Tibial nerve (tissue), 4 donors: ENCODE results near the gene GBA2. TPM values are rescaled to one million over a fixed set of nuclear protein-coding genes. Genes with fewer than 3 reads are reported as not detected.

Source experiments
- DNase-seq, 2 donors: peaks; one replicate each; pipeline ENCODE4 v3.0.0-alpha.2; 2019; ENCODE audit warnings: low spot score in 2 of 2
- H3K27ac ChIP-seq, 4 donors: fragments of 200-600 bp; sonication (generic) in 3 of 4; one replicate each; pipeline ENCODE4 v1.5.1; 2017 to 2019; ENCODE audit warnings: mild to moderate bottlenecking in 1 of 4
- H3K27me3 ChIP-seq, 2 donors: fragments of 200-600 bp; sonication (generic) in 1 of 2; one replicate each; pipeline versions ENCODE4 v1.5.1 to v1.6.0; 2017 to 2019
- H3K36me3 ChIP-seq, 3 donors: fragments of 200-600 bp; sonication (generic); one replicate each; pipeline ENCODE4 v1.5.1; 2018 to 2019
- H3K4me1 ChIP-seq, 4 donors: fragments of 200-600 bp; sonication (generic) in 3 of 4; one replicate each; pipeline ENCODE4 v1.5.1; 2017 to 2019
- H3K4me3 ChIP-seq, 4 donors: fragments of 200-600 bp; sonication (generic) in 3 of 4; one replicate each; pipeline ENCODE4 v1.5.1; 2017 to 2019; ENCODE audit warnings: mild to moderate bottlenecking in 1 of 4, moderate library complexity in 1 of 4
- H3K9me3 ChIP-seq, 4 donors: fragments of 200-600 bp; sonication (generic) in 3 of 4; one replicate each; pipeline ENCODE4 v1.5.1; 2017 to 2019
- CTCF ChIP-seq, 5 experiments: fragments of 200-600 bp in 3 of 5; fragments of 450-650 bp in 2 of 5; sonication (generic) in 3 of 5; IDR thresholded peaks; one replicate each; pipeline ENCODE4 v1.5.1; 2016 to 2019; ENCODE audit warnings: antibody characterized with exemption in 5 of 5, mild to moderate bottlenecking in 3 of 5, moderate library complexity in 2 of 5
- EP300 ChIP-seq, 2 donors: sonication (generic); formaldehyde crosslinking; IDR thresholded peaks; one replicate each; pipeline ENCODE4 v1.6.1; 2017; ENCODE audit warnings: antibody characterized with exemption in 2 of 2, mild to moderate bottlenecking in 1 of 2
- POLR2A ChIP-seq, 2 donors: fragments of 450-650 bp; IDR thresholded peaks; one replicate each; pipeline ENCODE4 v1.6.1; 2017; ENCODE audit warnings: antibody characterized with exemption in 2 of 2, mild to moderate bottlenecking in 2 of 2, moderate library complexity in 2 of 2
- WGBS, 2 donors: methylation state at CpG; one replicate each; pipeline ENCODE4 v1.1.5; 2018; 5-methylcytosine and 5-hydroxymethylcytosine counted together
- total RNA-seq, 4 donors: library from RNA; depleted of rRNA; stranded (reverse); fragments of >200 nt; gene quantifications; one replicate each; pipeline ENCODE4 v1.1.0, GENCODE V29; 2016

GBA2 gene
- total RNA-seq, 4 donors from 2014 or later, result 63.8 to 92.1 (median 66.1) TPM

- WGBS, 2 donors, result 75 to 77% methylated on average over 4 of the region's 4 CpGs
- Histone ChIP-seq H3K4me3 (no peak overlapping the region), H3K27ac (no peak overlapping the region), H3K27me3 (no peaks in the 10 kb centered on the region), H3K36me3 (peaks cover 0 to 92% (median 17%) of the 10 kb centered on the region in 3 donors), H3K9me3 (no peaks in the 10 kb centered on the region), H3K4me1 (peaks cover 0 to 17% (median 11%) of the 10 kb centered on the region in 4 donors)
- DNase-seq, result no peak
- TF ChIP-seq CTCF (IDR thresholded peaks at IDR 0.05), result no peak
- TF ChIP-seq EP300 (IDR thresholded peaks at IDR 0.05), result no peak
- TF ChIP-seq POLR2A (IDR thresholded peaks at IDR 0.05), result no peak
These were observed 10.8 kb downstream of the GBA2 start for GRCh38 chr9:35738186-35738585.

GRCh38 chr9:35737143-35737542 lies 11.9 kb downstream of the GBA2 start:
- WGBS, 2 donors, result 62 to 67% methylated on average over 5 to 7 of the region's 7 CpGs
- H3K4me1 ChIP-seq, result peaks cover 0 to 22% (median 15%) of the 10 kb centered on the region in 4 donors
- no peak overlapping the region for H3K27ac ChIP-seq

GRCh38 chr9:35736201-35736633 lies 12.8 kb downstream of the GBA2 start:
- DNase-seq, result peak; percentile 46 to 74
- Histone ChIP-seq H3K4me3 (no peak overlapping the region), H3K27ac (peak overlapping the region in 1 of 4 donors; percentile 28), H3K4me1 (peaks cover 0 to 22% (median 16%) of the 10 kb centered on the region in 4 donors), H3K9me3 (no peaks in the 10 kb centered on the region), H3K27me3 (no peaks in the 10 kb centered on the region), H3K36me3 (peaks cover 0 to 72% (median 17%) of the 10 kb centered on the region in 3 donors)
- no peak for TF ChIP-seq POLR2A (IDR thresholded peaks at IDR 0.05)
- peak; percentile 61 to 77 (median 69) for TF ChIP-seq CTCF (IDR thresholded peaks at IDR 0.05)
- 28 to 29% methylated on average over 3 to 5 of the region's 5 CpGs for WGBS, 2 donors

More at GRCh38 chr9:35737143-35737542, 11.9 kb downstream of the GBA2 start:
- peaks cover 0 to 81% (median 17%) of the 10 kb centered on the region in 3 donors for H3K36me3 ChIP-seq
- TF ChIP-seq EP300 (IDR thresholded peaks at IDR 0.05), result no peak
- no peak for TF ChIP-seq CTCF (IDR thresholded peaks at IDR 0.05)
- no peak for TF ChIP-seq POLR2A (IDR thresholded peaks at IDR 0.05)
- H3K4me3 ChIP-seq, result no peak overlapping the region
- H3K27me3 ChIP-seq, result no peaks in the 10 kb centered on the region
- DNase-seq, result no peak
- no peaks in the 10 kb centered on the region for H3K9me3 ChIP-seq

GRCh38 chr9:35734096-35734495 lies 14.9 kb downstream of the GBA2 start:
- peaks cover 0 to 51% (median 17%) of the 10 kb centered on the region in 3 donors for H3K36me3 ChIP-seq
- peaks cover 0 to 43% (median 37%) of the 10 kb centered on the region in 4 donors for H3K4me1 ChIP-seq

More at GRCh38 chr9:35734096-35734495, 14.9 kb downstream of the GBA2 start:
- 90 to 92% methylated on average over 3 of the region's 3 CpGs for WGBS, 2 donors
- no peaks in the 10 kb centered on the region for H3K27me3 ChIP-seq
- no peak overlapping the region for H3K4me3 ChIP-seq
- TF ChIP-seq CTCF (IDR thresholded peaks at IDR 0.05) (no peak), EP300 (IDR thresholded peaks at IDR 0.05) (no peak), POLR2A (IDR thresholded peaks at IDR 0.05) (no peak)
- peak overlapping the region in 3 of 4 donors; percentile 2 to 95 (median 94) for H3K27ac ChIP-seq
- no peak for DNase-seq
- H3K9me3 ChIP-seq, result no peaks in the 10 kb centered on the region
